GM21737 (cell line): ENCODE measurements around the gene ARHGAP8.

ENCODE experiments used
- ATAC-seq: cut with Tn5 transposase; IDR thresholded peaks from one replicate; pipeline ENCODE4 v1.9.1; 2021; ENCODE audit warnings: mild to moderate bottlenecking, moderate library complexity; ENCODE audit not compliant: unreplicated experiment

ARHGAP8 gene

DNA sequence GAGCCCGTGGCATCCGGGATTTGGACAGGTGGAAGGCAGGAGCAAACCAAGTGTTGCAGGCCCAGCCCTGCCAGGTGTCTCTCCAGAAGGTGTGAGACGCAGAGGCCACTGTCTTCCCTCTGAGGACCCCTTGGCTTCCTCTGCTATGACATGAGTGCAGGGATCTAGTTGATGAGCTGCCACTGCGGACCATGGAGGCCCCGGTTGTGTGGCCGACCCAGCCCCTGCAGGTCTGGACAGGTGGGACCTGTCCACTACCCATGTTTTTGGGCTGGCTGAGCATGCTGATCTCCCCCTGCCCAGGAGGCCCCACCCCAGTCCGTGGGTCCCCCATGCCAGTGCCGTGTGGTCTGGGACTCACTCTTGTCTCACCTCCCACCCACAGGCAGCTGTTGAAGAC is 27.5 kb upstream of the ARHGAP8 start:
- ATAC-seq = no peak

- ATAC-seq = no peak
Measured at GRCh38 chr22:44726439-44726838, 25.9 kb upstream of the ARHGAP8 start.

- no peak for ATAC-seq
Measured at GRCh38 chr22:44727148-44727547, 25.2 kb upstream of the ARHGAP8 start.

GRCh38 chr22:44727709-44728108 is 24.7 kb upstream of the ARHGAP8 start:
- no peak for ATAC-seq

GRCh38 chr22:44728761-44729324 is 23.5 kb upstream of the ARHGAP8 start:
- ATAC-seq = no peak

DNA sequence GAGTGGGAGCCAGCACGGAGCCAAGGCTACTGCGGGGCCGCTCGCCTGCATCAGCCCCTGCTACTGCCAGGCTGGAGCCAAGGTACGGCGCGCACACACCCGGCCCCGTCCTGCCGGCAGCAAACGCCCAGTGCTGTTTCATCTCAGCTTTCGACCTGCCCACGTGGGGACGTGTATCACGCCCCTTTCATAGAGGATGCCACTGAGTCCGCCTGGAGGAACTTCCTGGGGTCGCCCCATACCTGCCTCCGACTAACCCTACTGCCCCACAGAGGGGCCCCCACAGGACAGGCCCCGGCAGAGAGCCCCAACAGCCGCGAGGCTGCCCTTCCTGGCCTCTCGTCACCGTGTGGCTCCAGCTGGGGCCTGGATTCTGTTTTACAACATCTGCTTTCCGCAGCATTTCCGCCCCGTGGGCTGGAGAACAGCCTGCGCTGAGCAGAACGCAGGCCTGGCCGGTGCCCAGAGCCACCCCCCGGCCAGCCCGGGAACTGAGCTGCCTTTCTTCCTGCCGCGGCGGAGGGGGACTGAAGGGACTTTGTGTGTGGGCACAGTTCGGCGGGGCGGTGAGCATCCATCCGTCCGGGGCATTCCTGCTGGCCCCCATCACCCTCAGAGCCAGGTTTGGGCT is 22.9 kb upstream of the ARHGAP8 start:
- no peak for ATAC-seq

DNA sequence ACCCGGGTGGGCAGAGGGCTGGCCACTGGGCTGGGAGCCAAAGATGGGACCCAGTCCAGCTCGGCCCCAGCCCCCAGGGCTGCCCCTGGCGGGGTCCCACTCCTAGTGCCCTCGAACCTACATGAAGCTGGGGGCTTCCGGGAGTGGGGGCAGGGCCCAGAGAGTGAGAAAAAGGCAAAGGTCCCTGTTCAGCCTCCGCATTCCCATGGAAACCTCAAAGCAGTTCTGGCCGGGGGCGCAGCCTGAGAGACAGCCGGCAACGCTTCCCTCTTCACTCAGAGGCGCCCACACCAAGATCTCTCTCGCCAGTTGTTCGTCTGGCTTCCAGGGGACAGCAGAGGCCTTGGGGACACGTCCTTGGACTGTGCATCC is 22.4 kb upstream of the ARHGAP8 start:
- ATAC-seq = no peak

DNA sequence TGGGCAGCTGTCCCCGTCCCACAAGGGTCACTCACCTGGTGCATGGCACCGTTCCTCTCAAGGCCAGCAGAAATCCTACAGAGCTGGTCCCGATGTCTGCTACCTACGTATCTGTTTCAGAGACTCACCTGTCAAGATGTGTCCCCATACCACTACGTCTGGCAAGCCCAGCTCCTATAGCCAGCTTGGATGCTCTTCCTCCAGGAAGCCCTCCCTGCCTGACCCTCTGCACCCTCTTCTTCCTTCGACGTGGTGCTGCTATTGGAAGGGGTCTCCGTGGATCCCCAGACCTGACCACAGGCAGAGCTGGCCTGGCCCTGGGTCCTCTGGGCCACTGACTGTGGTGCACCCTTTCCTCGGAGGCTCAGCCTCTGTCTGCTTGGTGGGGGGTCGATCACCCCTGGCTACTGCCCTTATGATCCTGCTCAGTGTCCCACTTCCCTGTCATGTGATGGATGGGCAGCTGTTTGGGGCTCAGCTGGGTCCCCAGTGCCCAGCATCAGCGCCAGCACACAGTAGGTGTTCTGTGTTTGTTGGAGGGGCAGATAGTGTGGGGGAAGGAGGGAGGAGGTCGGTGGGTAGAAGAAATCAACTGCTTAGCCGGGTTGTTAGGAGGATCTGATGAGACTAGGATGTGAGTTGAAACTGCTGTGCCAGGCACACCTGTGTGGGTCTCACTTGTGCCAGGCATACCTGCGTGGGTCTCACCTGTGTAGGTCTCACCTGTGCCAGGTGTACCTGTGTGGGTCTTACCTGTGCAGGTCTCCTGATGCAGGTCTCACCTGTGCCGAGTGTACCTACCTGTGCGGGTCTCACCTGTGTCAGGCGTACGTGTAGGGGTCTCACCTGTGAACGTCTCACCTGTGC is 21.7 kb upstream of the ARHGAP8 start:
- ATAC-seq = no peak

DNA sequence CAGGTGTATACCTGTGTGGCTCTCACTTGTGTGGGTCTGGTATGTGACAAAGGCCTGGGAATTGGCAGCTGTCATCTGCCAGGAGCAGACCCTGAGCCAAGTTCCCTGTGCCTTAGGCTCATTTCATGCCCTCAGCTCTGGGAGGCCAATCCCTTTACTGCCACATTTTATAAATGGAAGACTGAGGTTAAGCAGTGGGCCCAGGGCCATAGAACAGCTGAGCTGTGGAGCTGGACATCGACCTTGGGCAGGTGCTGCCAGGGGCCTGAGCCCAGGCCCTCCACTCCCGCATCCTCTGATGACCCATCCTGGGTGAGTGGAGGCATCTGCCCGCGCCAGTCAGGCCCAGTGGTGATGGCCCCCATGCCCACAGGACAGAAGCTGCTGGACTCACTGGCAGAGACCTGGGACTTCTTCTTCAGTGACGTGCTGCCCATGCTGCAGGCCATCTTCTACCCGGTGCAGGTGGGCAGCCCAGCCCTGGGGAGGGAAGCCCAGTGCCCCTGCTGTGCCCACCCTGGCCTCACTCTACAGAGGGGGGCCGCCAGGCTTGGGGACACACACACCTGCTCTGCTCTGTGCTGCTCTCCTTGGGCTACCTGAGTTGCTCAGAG is 20.9 kb upstream of the ARHGAP8 start:
- ATAC-seq = no peak

DNA sequence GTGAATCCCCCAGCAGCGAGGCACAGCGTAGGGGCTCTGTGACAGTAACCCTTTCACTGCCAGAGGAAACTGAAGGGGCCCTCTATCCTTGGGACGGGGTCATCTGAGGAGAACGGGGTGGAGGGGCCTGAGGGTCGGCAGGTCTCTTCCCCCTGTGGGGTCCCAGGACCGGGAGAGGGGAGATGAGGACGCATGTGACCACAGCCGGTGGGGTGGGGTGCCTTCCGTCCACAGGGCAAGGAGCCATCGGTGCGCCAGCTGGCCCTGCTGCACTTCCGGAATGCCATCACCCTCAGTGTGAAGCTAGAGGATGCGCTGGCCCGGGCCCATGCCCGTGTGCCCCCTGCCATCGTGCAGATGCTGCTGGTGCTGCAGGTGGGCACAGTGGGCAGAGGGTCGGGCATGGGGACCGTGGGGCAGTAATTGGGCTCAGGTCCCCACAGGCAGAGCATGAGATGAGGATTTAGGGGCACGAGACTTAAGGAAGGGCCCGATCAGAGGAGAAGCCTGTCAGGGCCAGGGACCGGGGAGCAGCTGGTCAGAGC is 20.3 kb upstream of the ARHGAP8 start:
- no peak for ATAC-seq

- ATAC-seq = no peak
Measured at GRCh38 chr22:44732661-44733060, 19.7 kb upstream of the ARHGAP8 start.

GRCh38 chr22:44733426-44734106 is 18.8 kb upstream of the ARHGAP8 start:
- ATAC-seq = no peak

- ATAC-seq = no peak
Measured at GRCh38 chr22:44734278-44734677, 18.1 kb upstream of the ARHGAP8 start.

DNA sequence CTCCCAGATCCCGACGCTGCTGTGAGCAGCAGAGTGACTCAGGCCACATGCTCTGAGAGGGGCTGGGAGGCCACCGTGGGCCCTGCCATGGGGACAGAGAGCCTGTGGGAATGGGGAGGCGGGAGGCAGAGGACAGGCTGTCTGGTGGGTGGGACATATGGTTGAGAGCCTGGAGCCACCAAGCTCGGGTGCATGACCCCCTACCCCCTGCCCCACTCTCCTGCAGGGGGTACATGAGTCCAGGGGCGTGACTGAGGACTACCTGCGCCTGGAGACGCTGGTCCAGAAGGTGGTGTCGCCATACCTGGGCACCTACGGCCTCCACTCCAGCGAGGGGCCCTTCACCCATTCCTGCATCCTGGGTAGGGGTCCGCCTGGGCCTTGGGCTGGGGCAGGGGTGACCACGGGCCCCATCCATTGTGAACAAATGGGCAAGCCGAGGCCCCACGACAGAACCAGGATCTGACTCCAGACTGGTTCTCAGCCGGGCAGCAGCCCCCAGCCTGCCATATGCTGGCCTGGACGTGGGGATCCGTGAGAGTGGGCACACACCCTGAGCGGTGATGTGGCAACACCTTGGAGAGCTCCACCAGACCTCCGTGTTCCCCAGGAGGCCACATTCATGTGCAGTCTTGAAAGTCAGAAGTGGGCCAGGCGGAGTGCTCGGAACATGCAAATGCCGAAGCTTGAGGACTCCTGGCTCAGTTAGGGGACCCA is 17.4 kb upstream of the ARHGAP8 start:
- no peak for ATAC-seq

DNA sequence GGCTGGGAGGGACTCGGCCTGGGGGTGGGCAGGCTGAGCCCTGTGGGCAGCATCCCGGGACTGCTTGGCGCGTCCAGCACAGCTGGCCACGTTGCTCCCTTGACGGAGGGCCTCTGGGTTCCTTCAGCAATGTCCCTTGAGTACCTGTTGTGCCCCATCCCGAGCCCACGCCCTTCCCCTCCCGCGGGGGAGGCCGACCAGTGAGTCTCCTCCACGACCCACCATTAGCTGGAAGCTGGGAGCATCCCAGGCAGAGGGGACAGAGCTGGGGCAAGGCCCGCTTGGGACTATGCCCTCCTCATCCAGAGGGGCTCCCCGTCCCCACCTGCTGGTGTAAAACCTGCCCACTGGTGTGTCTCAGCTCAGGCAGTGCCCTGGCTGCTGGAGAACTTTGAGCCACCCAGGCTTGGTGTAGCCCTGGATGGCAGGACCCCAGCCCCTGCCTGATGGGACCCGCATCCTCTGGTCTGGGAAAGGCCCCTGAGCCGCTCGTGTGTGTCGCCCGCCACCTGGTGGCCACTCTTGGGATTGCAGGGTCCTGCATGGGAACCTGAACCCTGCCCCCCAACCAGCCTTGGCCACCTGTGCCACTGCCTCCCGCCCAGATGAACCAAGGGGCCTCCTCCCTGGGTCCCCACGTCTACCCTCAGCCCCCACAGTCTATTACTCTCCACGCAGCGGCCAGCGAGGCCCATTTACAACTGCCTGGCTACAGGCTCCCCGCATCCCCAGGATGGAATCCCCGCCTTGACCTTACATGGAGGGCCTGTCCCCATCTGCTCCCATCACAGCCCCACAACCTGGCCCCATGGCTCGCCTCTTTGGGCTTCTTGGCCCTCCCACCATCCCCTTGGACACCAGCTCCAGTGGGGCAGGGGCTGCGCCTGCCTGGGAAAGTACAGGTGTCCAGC is 16.6 kb upstream of the ARHGAP8 start:
- no peak for ATAC-seq

- ATAC-seq = no peak
Measured at GRCh38 chr22:44736581-44737405, 15.6 kb upstream of the ARHGAP8 start.

DNA sequence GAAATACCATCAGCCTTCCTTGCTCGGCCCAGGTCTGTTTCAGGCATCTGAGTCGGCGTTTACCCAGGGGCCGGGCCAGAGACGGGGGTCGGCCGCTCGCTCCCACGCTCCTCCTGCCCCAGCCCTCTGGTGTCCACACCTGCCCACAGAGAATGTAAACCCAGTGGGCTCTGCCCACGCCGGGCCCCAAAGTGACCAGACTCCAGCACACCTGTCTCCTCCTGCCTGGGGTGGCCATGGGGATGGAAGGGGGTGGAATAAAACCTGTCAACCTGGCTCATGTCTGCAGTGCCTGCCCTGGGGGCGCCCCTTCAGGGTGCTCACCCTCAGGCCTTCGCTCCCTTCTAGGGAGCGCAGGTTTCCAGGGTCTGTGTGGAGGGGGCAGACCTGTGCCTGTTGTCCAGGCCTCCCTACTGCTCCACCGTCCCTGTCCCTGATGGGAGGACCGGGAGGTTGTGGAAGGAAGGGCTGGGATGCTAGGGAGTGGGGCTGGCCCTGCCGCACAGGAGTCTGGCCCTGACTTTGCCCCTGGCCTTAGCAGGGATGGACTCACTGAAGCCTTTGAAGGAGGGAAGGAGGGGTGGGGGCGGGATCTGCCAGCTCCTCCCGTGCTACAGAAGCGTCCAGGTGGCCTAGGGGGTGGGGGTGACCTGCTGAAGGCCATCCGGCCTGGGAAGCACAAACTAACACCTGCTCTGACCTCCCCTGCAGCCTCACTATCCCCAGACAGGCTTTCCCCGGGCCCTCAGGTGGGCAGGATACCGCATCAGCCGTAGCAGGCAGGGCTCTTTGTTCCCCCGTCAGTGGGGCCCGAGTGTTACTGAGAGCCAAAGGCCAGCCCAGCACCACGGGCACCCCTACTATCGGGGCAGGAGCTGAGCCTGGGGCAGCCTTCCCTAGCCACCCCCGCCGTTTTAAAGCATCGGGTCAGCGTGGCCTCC is 14.7 kb upstream of the ARHGAP8 start:
- no peak for ATAC-seq
